SK-N-SH (cell line): Measurements from ENCODE around the gene TP53BP1.

Source experiments
- CTCF ChIP-seq: fragments of 200-600 bp; sonication (generic); IDR thresholded peaks from 2 replicates; pipeline ENCODE4 v1.6.1; 2017; ENCODE audit warnings: antibody characterized with exemption, mild to moderate bottlenecking, moderate library complexity
- MXI1 ChIP-seq: IDR thresholded peaks from 2 replicates; pipeline ENCODE4 v1.6.1; 2012; ENCODE audit warnings: mild to moderate bottlenecking, low read depth, low read length, improper control_type of control experiment
- PBX3 ChIP-seq: IDR thresholded peaks from 2 replicates; pipeline ENCODE4; 2012
- POLR2AphosphoS5 ChIP-seq: IDR thresholded peaks from 2 replicates; pipeline ENCODE4 v1.6.1; 2012; ENCODE audit warnings: low read depth, low read length
- RCOR1 ChIP-seq: fragments of 150-350 bp; IDR thresholded peaks from 2 replicates; pipeline ENCODE4 v1.6.1; 2017; ENCODE audit warnings: antibody characterized with exemption, low read length
- RFX5 ChIP-seq: IDR thresholded peaks from 2 replicates; pipeline ENCODE4 v1.6.1; 2012; ENCODE audit warnings: mild to moderate bottlenecking, improper control_type of control experiment, low read length
- TAF1 ChIP-seq: IDR thresholded peaks from 2 replicates; pipeline ENCODE4 v1.6.1; 2012; ENCODE audit warnings: low read depth, mild to moderate bottlenecking, low read length, moderate library complexity, borderline replicate concordance
- TEAD4 ChIP-seq: IDR thresholded peaks from 2 replicates; pipeline ENCODE4 v1.4.0; 2012; ENCODE audit warnings: mild to moderate bottlenecking, borderline replicate concordance; ENCODE audit not compliant: insufficient read depth
- USF2 ChIP-seq: fragments of 150-350 bp; IDR thresholded peaks from 2 replicates; pipeline ENCODE4 v1.6.1; 2017; ENCODE audit warnings: antibody characterized with exemption, low read length, low read depth, borderline replicate concordance

GRCh38 chr15:43524254-43524845 is 31.4 kb upstream of the TP53BP1 start:
- TF ChIP-seq CTCF: no peak
- no peak for TF ChIP-seq PBX3
- no peak for TF ChIP-seq POLR2AphosphoS5
- TF ChIP-seq RFX5: no peak
- no peak for TF ChIP-seq TEAD4
- TF ChIP-seq RCOR1: no peak
- no peak for TF ChIP-seq TAF1
- TF ChIP-seq MXI1: no peak
- no peak for TF ChIP-seq USF2
